K562 (cell line): ENCODE results near the gene LTBP1. TPM values are rescaled to one million over a fixed set of nuclear protein-coding genes. Genes with fewer than 3 reads are reported as not detected.

Experiments used
- ATAC-seq: fragments of 200-7000 bp; cut with Tn5 transposase; 3 replicates; pipeline ENCODE4 v1.9.1; 2020; ENCODE audit warnings: moderate library complexity
- BruUV-seq: library from RNA; stranded (reverse); fragments of 400-500 nt; replicated peaks from 2 replicates; lab custom pipeline; 2021; lab: Mats Ljungman, UMichigan
- CTCF ChIA-PET: fragments of 300-600 bp; formaldehyde crosslinking; extraction: SDS; loops from one replicate; lab custom pipeline; 2021; ENCODE audit warnings: low intra/inter-chr PET ratio; lab: Yijun Ruan, JAX
- POLR2A ChIA-PET: fragments of 300-600, 350-650 bp; sonication (Branson Sonifier 250); formaldehyde crosslinking; extraction: SDS; loops from one replicate; lab custom pipeline; 2021; ENCODE audit warnings: antibody characterized with exemption, inconsistent platforms; lab: Yijun Ruan, JAX
- DNase-seq, 4 experiments: peaks; one replicate each; pipeline versions ENCODE4 v3.0.0 to v3.0.0-alpha.2; 2011 to 2018; ENCODE audit warnings: low spot score in 3 of 4, mixed read lengths in 3 of 4; ENCODE audit errors: extremely low read depth in 1 of 4
- FAIRE-seq: peaks from 2 replicates; lab custom pipeline; 2011; peaks lifted over from hg19 to GRCh38; lab: Jason Lieb, UNC
- H2AFZ ChIP-seq: 2 replicates; pipeline ENCODE4 v1.6.0; 2011; ENCODE audit warnings: low read depth, low read length, control low read depth, inconsistent platforms
- H3K27ac ChIP-seq: fragments of 200-600 bp; 3 replicates; pipeline ENCODE4 v1.8.0; 2011; ENCODE audit warnings: low read depth, mild to moderate bottlenecking, control low read depth, inconsistent platforms, low read length, moderate library complexity, mixed read lengths; ENCODE audit errors: extremely low read depth
- H3K27me3 ChIP-seq, 2 experiments: fragments of 300-600 bp in 1 of 2; 2 replicates in 1 of 2; 3 replicates in 1 of 2; pipeline versions ENCODE4 v1.6.0 to v1.8.0; 2011; ENCODE audit warnings: inconsistent platforms in 2 of 2, low read length in 2 of 2, mild to moderate bottlenecking in 1 of 2, mixed read lengths in 1 of 2, moderate library complexity in 1 of 2; ENCODE audit not compliant: control insufficient read depth in 2 of 2, insufficient read depth in 2 of 2
- H3K36me3 ChIP-seq: fragments of 300-600 bp; 3 replicates; pipeline ENCODE4 v1.8.0; 2011; ENCODE audit warnings: mild to moderate bottlenecking, low read length, inconsistent platforms; ENCODE audit not compliant: control insufficient read depth, insufficient read depth
- H3K4me1 ChIP-seq, 2 experiments: fragments of 200-600 bp in 1 of 2; replicated peaks in 1 of 2; 2 replicates in 1 of 2; 3 replicates in 1 of 2; pipeline versions ENCODE4 v1.5.1 to v1.8.0; 2011; ENCODE audit warnings: inconsistent platforms in 2 of 2, low read length in 2 of 2, mild to moderate bottlenecking in 1 of 2, mixed read lengths in 1 of 2, moderate library complexity in 1 of 2; ENCODE audit not compliant: control insufficient read depth in 2 of 2, insufficient read depth in 2 of 2
- H3K4me2 ChIP-seq: 2 replicates; pipeline ENCODE4 v1.6.1; 2011; ENCODE audit warnings: low read length, control low read depth, inconsistent platforms, mixed read lengths; ENCODE audit not compliant: insufficient read depth
- H3K4me3 ChIP-seq: fragments of 200-600 bp; sonication (generic), shearing (Covaris generic); 2 replicates; pipeline ENCODE4 v1.5.1; 2016; ENCODE audit warnings: control low read depth, inconsistent platforms
- H3K79me2 ChIP-seq: fragments of 200-600 bp; 3 replicates; pipeline ENCODE4 v1.8.0; 2011; ENCODE audit warnings: low read length, inconsistent platforms; ENCODE audit not compliant: control insufficient read depth, insufficient read depth
- H3K9ac ChIP-seq, 2 experiments: 2 replicates each; pipeline versions ENCODE4 v1.6.0 to v1.6.1; 2011; ENCODE audit warnings: low read depth in 2 of 2, low read length in 2 of 2, control low read depth in 1 of 2, inconsistent platforms in 1 of 2, mild to moderate bottlenecking in 1 of 2, mixed read lengths in 1 of 2; ENCODE audit not compliant: insufficient read depth in 1 of 2
- H3K9me1 ChIP-seq: one replicate; pipeline ENCODE4 v1.6.0; 2011; ENCODE audit warnings: inconsistent platforms, mild to moderate bottlenecking, low read length, moderate library complexity; ENCODE audit not compliant: control insufficient read depth, insufficient read depth
- H3K9me3 ChIP-seq: replicated peaks from 2 replicates; pipeline ENCODE4 v1.5.1; 2011; ENCODE audit warnings: low read depth, low read length, inconsistent platforms; ENCODE audit not compliant: control insufficient read depth, insufficient read depth
- H4K20me1 ChIP-seq: replicated peaks from 2 replicates; pipeline ENCODE4 v1.6.1; 2011; ENCODE audit warnings: low read length, inconsistent platforms, mixed read lengths; ENCODE audit not compliant: control insufficient read depth, insufficient read depth
- CBFA2T3 ChIP-seq: fragments of 450-650 bp; IDR thresholded peaks from 2 replicates; pipeline ENCODE4 v1.6.1; 2017
- DPF2 ChIP-seq: fragments of 450-650 bp; IDR thresholded peaks from 2 replicates; pipeline ENCODE4 v1.6.1; 2016
- E2F3 ChIP-seq: fragments of 250-450 bp; sonication (Bioruptor Pico); IDR thresholded peaks from 2 replicates; pipeline ENCODE4 v1.4.0; 2020; ENCODE audit warnings: mild to moderate bottlenecking
- MEIS2 ChIP-seq: fragments of 450-650 bp; IDR thresholded peaks from 2 replicates; pipeline ENCODE4 v1.6.1; 2014; ENCODE audit warnings: mild to moderate bottlenecking; ENCODE audit not compliant: partially characterized antibody
- MTA1 ChIP-seq: fragments of 450-650 bp; IDR thresholded peaks from 2 replicates; pipeline ENCODE4 v1.6.1; 2017; ENCODE audit warnings: borderline replicate concordance
- PBX2 ChIP-seq, 2 experiments: IDR thresholded peaks in 1 of 2; conservative IDR thresholded peaks in 1 of 2; 2 replicates each; pipeline ENCODE4 v1.6.1; 2016; ENCODE audit warnings: low read depth in 2 of 2, mild to moderate bottlenecking in 1 of 2, missing compliant biosample characterization in 1 of 2, missing genetic modification characterization in 1 of 2, moderate library complexity in 1 of 2
- PURB ChIP-seq: sonication (generic); formaldehyde crosslinking; IDR thresholded peaks from 2 replicates; pipeline ENCODE4 v1.9.0; 2021; ENCODE audit warnings: low read depth, mild to moderate bottlenecking, missing genetic modification reagents
- RBM25 ChIP-seq: fragments of 200-400 bp; formaldehyde crosslinking; IDR thresholded peaks from 2 replicates; pipeline ENCODE4 v1.6.1; 2018; ENCODE audit warnings: low read length, low read depth, moderate library complexity; ENCODE audit not compliant: severe bottlenecking
- SMARCA5 ChIP-seq: fragments of 450-650 bp; IDR thresholded peaks from 2 replicates; pipeline ENCODE4 v1.6.1; 2016
- TEAD4 ChIP-seq, 2 experiments: sonication (generic) in 1 of 2; formaldehyde crosslinking in 1 of 2; IDR thresholded peaks; 2 replicates each; pipeline versions ENCODE4 v1.6.1 to v1.8.0; 2012 to 2022; ENCODE audit warnings: borderline replicate concordance in 1 of 2, inconsistent platforms in 1 of 2, low read length in 1 of 2, mild to moderate bottlenecking in 1 of 2, missing genetic modification reagents in 1 of 2
- WGBS: fragments of 100-300 bp; shearing (Covaris generic); methylation state at CpG from one replicate; pipeline ENCODE4 v1.1.6; 2016; ENCODE audit warnings: low coverage, mixed read lengths; ENCODE audit not compliant: insufficient coverage; ENCODE audit errors: missing lambda C conversion rate; 5-methylcytosine and 5-hydroxymethylcytosine counted together
- in situ Hi-C: fragments of 300-500 bp; cut with MboI; formaldehyde crosslinking; loops from 4 replicates; pipeline ENCODE4 v1.15.0; 2018; ENCODE audit warnings: inconsistent platforms, mixed read lengths
- intact Hi-C: fragments of 100-400 bp; cut with micrococcal nuclease; formaldehyde crosslinking; loops from 2 replicates; pipeline ENCODE4 v1.14.2; 2022
- polyA plus RNA-seq, 8 experiments: library from polyadenylated mRNA; depleted of rRNA in 4 of 8; stranded (reverse) in 5 of 8; unstranded in 3 of 8; fragments of >200 nt; fragmentation: Nextera tagmentation in 2 of 8; fragmentation: Illumina TruSeq in 1 of 8; extraction: Ambion mirVana in 2 of 8; extraction: Trizol in 1 of 8; gene quantifications; 2 replicates each; pipeline versions ENCODE4 v1.2.1 to v1.2.3, GENCODE V29; 2011 to 2014; ENCODE audit warnings: inconsistent platforms in 1 of 8, missing spikeins in 1 of 8
- total RNA-seq, 7 experiments: library from RNA; depleted of rRNA in 6 of 7; stranded (reverse); fragments of >200 nt in 6 of 7; fragmentation: Illumina TruSeq in 2 of 7; extraction: Trizol in 2 of 7; gene quantifications; 2 replicates each; pipeline versions ENCODE4 v1.2.1 to v1.2.3, GENCODE V29; 2011 to 2021; ENCODE audit warnings: low replicate concordance in 1 of 7
- TF ChIP-seq, protein P1 (sequence below): fragments of 250-450 bp; sonication (Bioruptor Pico); IDR thresholded peaks from 2 replicates; pipeline ENCODE4 v1.8.0; 2021; ENCODE audit warnings: borderline replicate concordance, mild to moderate bottlenecking, moderate library complexity; ENCODE audit not compliant: poor library complexity, severe bottlenecking

Gene LTBP1
- total and polyA plus RNA-seq, 9 of the 15 experiments (the other 6 are each of a cell fraction or from before 2014, with no cell fraction given) = 3.6 to 16.4 (median 8.5) TPM

DNA sequence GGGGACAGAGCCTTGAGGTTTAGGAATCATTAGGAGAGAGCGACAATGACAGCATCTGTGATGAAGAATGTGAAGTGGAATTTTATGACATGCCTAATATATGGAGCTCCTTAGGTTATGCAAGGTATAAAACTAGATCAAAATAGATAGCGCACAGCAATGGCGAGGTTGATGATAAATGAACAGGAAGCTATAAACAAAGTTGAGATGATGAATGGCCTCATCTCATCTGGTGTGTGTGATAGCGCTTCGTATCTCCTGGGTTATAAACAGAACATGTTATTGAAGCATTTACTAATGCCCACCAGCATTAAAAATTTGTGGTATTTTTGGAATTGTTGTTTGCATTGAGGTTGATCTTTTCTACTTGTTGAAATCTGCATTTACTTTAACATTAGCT, 231.5 kb downstream of the LTBP1 start:
- TF ChIP-seq PBX2 (CRISPR knock-in tag; IDR thresholded peaks at IDR 0.05; ENCODE audit: low read depth) (no peak), PBX2 (tag; conservative IDR thresholded peaks at IDR 0.05; ENCODE audit: low read depth) (peak; percentile 57), E2F3 (no peak), SMARCA5 (no peak), MEIS2 (peak; percentile 52), MTA1 (no peak), TEAD4 (IDR thresholded peaks at IDR 0.05; ENCODE audit: low read length) (peak; percentile 48; the same call in 1 of the 2 replicates), TEAD4 (CRISPR knock-in tag; IDR thresholded peaks at IDR 0.05; ENCODE audit: borderline replicate concordance) (no peak), CBFA2T3 (0 out of 2 replicates have a peak, but pooled peaks have one; percentile 26), PURB (CRISPR knock-in tag) (no peak), DPF2 (no peak), RBM25 (peak; percentile 10)
- TF ChIP-seq, protein P1, sequence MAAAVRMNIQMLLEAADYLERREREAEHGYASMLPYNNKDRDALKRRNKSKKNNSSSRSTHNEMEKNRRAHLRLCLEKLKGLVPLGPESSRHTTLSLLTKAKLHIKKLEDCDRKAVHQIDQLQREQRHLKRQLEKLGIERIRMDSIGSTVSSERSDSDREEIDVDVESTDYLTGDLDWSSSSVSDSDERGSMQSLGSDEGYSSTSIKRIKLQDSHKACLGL = no peak
- 19% methylated on average over 5 of the region's 5 CpGs for WGBS
- ChIA-PET POLR2A (no interaction called here), CTCF (no interaction called here)
- DNase-seq (no peak), FAIRE-seq (no peak), ATAC-seq (no peak)
- Histone ChIP-seq H3K9me1 (no peaks in the 10 kb centered on the region), H3K27ac (no peak overlapping the region), H3K9me3 (no peaks in the 10 kb centered on the region), H3K27me3 (no peaks in the 10 kb centered on the region), H3K4me1 (no peaks in the 10 kb centered on the region; a peak in 1 of 5 replicates), H3K4me3 (no peak overlapping the region), H3K9ac (no peak overlapping the region), H3K4me2 (no peak overlapping the region), H4K20me1 (no peaks in the 10 kb centered on the region), H3K79me2 (no peaks in the 10 kb centered on the region), H2AFZ (no peak overlapping the region), H3K36me3 (no peaks in the 10 kb centered on the region)
- intact Hi-C loops (no loop called here), in situ Hi-C loops (no loop called here)
- no TSS peak for BruUV-seq
